Effector memory CD8-positive, alpha-beta T cell (primary cell): ENCODE data around the gene PMP22.

ENCODE experiments used
- ATAC-seq: fragments of 150-1000 bp; cut with Tn5 transposase; replicated peaks from 2 replicates; pipeline ENCODE4 v1.10.0; 2021; ENCODE audit warnings: mild to moderate bottlenecking, moderate library complexity
- DNase-seq, 3 experiments: peaks; one replicate each; pipeline ENCODE4 v3.0.0; 2021
- H3K27ac Mint-ChIP-seq, 2 donors: one replicate each; pipeline ENCODE4 v1.8.0; 2022; ENCODE audit warnings: mild to moderate bottlenecking in 2 of 2, mixed read lengths in 2 of 2, moderate library complexity in 2 of 2
- H3K27me3 Mint-ChIP-seq, 2 donors: one replicate each; pipeline ENCODE4 v1.8.0; 2022; ENCODE audit warnings: mixed read lengths in 2 of 2
- H3K36me3 Mint-ChIP-seq: one replicate; pipeline ENCODE4 v1.8.0; 2022; ENCODE audit warnings: mild to moderate bottlenecking, moderate library complexity, mixed read lengths; ENCODE audit not compliant: insufficient read depth
- H3K4me1 Mint-ChIP-seq, 2 donors: one replicate each; pipeline ENCODE4 v1.8.0; 2022; ENCODE audit warnings: low read depth in 2 of 2, mixed read lengths in 2 of 2
- H3K4me3 Mint-ChIP-seq, 2 donors: one replicate each; pipeline ENCODE4 v1.8.0; 2022; ENCODE audit warnings: mild to moderate bottlenecking in 2 of 2, mixed read lengths in 2 of 2, moderate library complexity in 2 of 2
- H3K9me3 Mint-ChIP-seq, 2 donors: one replicate each; pipeline ENCODE4 v1.8.0; 2022; ENCODE audit warnings: mixed read lengths in 2 of 2
- total RNA-seq, 9 experiments: gene quantifications; one replicate each; lab custom pipeline; 2026; lab: John Stamatoyannopoulos, UW

PMP22 gene
- 0 to 1.3 (median 0.06) reads per million in 9 experiments for total RNA-seq

GRCh38 chr17:15265131-15265530 lies at the start of gene PMP22:
PMP22 (minus strand) TSS chr17:15265326; CDS start chr17:15260727, 4,599 bp downstream.
- no peaks in the 10 kb centered on the region for H3K9me3 Mint-ChIP-seq
- no peak within 1 kb of the TSS for H3K4me3 Mint-ChIP-seq
- peaks cover 56 to 85% of the 10 kb centered on the region in 2 donors for H3K27me3 Mint-ChIP-seq
- no peaks in the 10 kb centered on the region for H3K36me3 Mint-ChIP-seq
- ATAC-seq: no peak
- H3K27ac Mint-ChIP-seq: no peak within 1 kb of the TSS
- peaks cover 5 to 12% of the 10 kb centered on the region in 2 donors for H3K4me1 Mint-ChIP-seq
- DNase-seq: no peak

GRCh38 chr17:15311996-15312395 lies 46.9 kb upstream of the PMP22 start:
- Mint-ChIP-seq H3K4me3 (no peak overlapping the region), H3K9me3 (no peaks in the 10 kb centered on the region), H3K4me1 (no peaks in the 10 kb centered on the region), H3K27ac (no peak overlapping the region), H3K36me3 (no peaks in the 10 kb centered on the region), H3K27me3 (peaks cover 15 to 20% of the 10 kb centered on the region in 2 donors)
- DNase-seq (no peak), ATAC-seq (no peak)

GRCh38 chr17:15309793-15310192 lies 44.7 kb upstream of the PMP22 start:
- no peaks in the 10 kb centered on the region for H3K9me3 Mint-ChIP-seq
- no peak overlapping the region for H3K4me3 Mint-ChIP-seq
- DNase-seq (no peak), ATAC-seq (no peak)
- no peak overlapping the region for H3K27ac Mint-ChIP-seq
- peaks cover 11 to 14% of the 10 kb centered on the region in 2 donors for H3K27me3 Mint-ChIP-seq
- H3K4me1 Mint-ChIP-seq: no peaks in the 10 kb centered on the region
- H3K36me3 Mint-ChIP-seq: no peaks in the 10 kb centered on the region

GRCh38 chr17:15309236-15309635 lies 44.1 kb upstream of the PMP22 start:
- no peaks in the 10 kb centered on the region for H3K9me3 Mint-ChIP-seq
- no peak for ATAC-seq
- H3K27me3 Mint-ChIP-seq: peaks cover 8 to 10% of the 10 kb centered on the region in 2 donors
- no peak overlapping the region for H3K4me3 Mint-ChIP-seq
- H3K4me1 Mint-ChIP-seq: no peaks in the 10 kb centered on the region
- no peaks in the 10 kb centered on the region for H3K36me3 Mint-ChIP-seq
- no peak overlapping the region for H3K27ac Mint-ChIP-seq
- no peak for DNase-seq

GRCh38 chr17:15308758-15309157 lies 43.6 kb upstream of the PMP22 start:
- DNase-seq (no peak), ATAC-seq (no peak)
- H3K9me3 Mint-ChIP-seq: no peaks in the 10 kb centered on the region
- H3K4me3 Mint-ChIP-seq: no peak overlapping the region
- no peak overlapping the region for H3K27ac Mint-ChIP-seq
- no peaks in the 10 kb centered on the region for H3K36me3 Mint-ChIP-seq
- H3K27me3 Mint-ChIP-seq: peaks cover 6 to 7% of the 10 kb centered on the region in 2 donors
- no peaks in the 10 kb centered on the region for H3K4me1 Mint-ChIP-seq

- ATAC-seq (no peak), DNase-seq (no peak)
- H3K27ac Mint-ChIP-seq: no peak overlapping the region
- no peaks in the 10 kb centered on the region for H3K36me3 Mint-ChIP-seq
- H3K27me3 Mint-ChIP-seq: peaks cover 6 to 15% of the 10 kb centered on the region in 2 donors
- no peaks in the 10 kb centered on the region for H3K9me3 Mint-ChIP-seq
- H3K4me3 Mint-ChIP-seq: no peak overlapping the region
- no peaks in the 10 kb centered on the region for H3K4me1 Mint-ChIP-seq
These were observed 42.6 kb upstream of the PMP22 start for GRCh38 chr17:15307710-15308111.

- Mint-ChIP-seq H3K27me3 (peaks cover 19 to 30% of the 10 kb centered on the region in 2 donors), H3K27ac (no peak overlapping the region), H3K36me3 (no peaks in the 10 kb centered on the region), H3K9me3 (no peaks in the 10 kb centered on the region), H3K4me1 (no peaks in the 10 kb centered on the region), H3K4me3 (no peak overlapping the region)
- DNase-seq (no peak), ATAC-seq (no peak)
These were observed 38.7 kb upstream of the PMP22 start for GRCh38 chr17:15303851-15304250.

GRCh38 chr17:15303268-15303667 lies 38.1 kb upstream of the PMP22 start:
- H3K27ac Mint-ChIP-seq: no peak overlapping the region
- H3K4me3 Mint-ChIP-seq: no peak overlapping the region
- H3K36me3 Mint-ChIP-seq: no peaks in the 10 kb centered on the region
- DNase-seq (no peak), ATAC-seq (no peak)
- peaks cover 19 to 30% of the 10 kb centered on the region in 2 donors for H3K27me3 Mint-ChIP-seq
- H3K4me1 Mint-ChIP-seq: no peaks in the 10 kb centered on the region
- no peaks in the 10 kb centered on the region for H3K9me3 Mint-ChIP-seq

- no peak overlapping the region for H3K27ac Mint-ChIP-seq
- H3K27me3 Mint-ChIP-seq: peaks cover 19 to 30% of the 10 kb centered on the region in 2 donors
- H3K4me1 Mint-ChIP-seq: no peaks in the 10 kb centered on the region
- no peak for DNase-seq
- no peaks in the 10 kb centered on the region for H3K9me3 Mint-ChIP-seq
- no peaks in the 10 kb centered on the region for H3K36me3 Mint-ChIP-seq
- no peak for ATAC-seq
- H3K4me3 Mint-ChIP-seq: no peak overlapping the region
These were observed 36.7 kb upstream of the PMP22 start for GRCh38 chr17:15301845-15302244.

- no peak overlapping the region for H3K4me3 Mint-ChIP-seq
- no peak overlapping the region for H3K27ac Mint-ChIP-seq
- no peaks in the 10 kb centered on the region for H3K4me1 Mint-ChIP-seq
- H3K36me3 Mint-ChIP-seq: no peaks in the 10 kb centered on the region
- peaks cover 26 to 28% of the 10 kb centered on the region in 2 donors for H3K27me3 Mint-ChIP-seq
- no peak for DNase-seq
- H3K9me3 Mint-ChIP-seq: no peaks in the 10 kb centered on the region
- ATAC-seq: no peak
These were observed 33.0 kb upstream of the PMP22 start for GRCh38 chr17:15298176-15298575.

- no peaks in the 10 kb centered on the region for H3K4me1 Mint-ChIP-seq
- H3K27me3 Mint-ChIP-seq: peaks cover 42 to 51% of the 10 kb centered on the region in 2 donors
- H3K27ac Mint-ChIP-seq: no peak overlapping the region
- DNase-seq (no peak), ATAC-seq (no peak)
- no peak overlapping the region for H3K4me3 Mint-ChIP-seq
- no peaks in the 10 kb centered on the region for H3K9me3 Mint-ChIP-seq
- no peaks in the 10 kb centered on the region for H3K36me3 Mint-ChIP-seq
These were observed 28.4 kb upstream of the PMP22 start for GRCh38 chr17:15293558-15293957.

- no peaks in the 10 kb centered on the region for H3K36me3 Mint-ChIP-seq
- no peak overlapping the region for H3K4me3 Mint-ChIP-seq
- no peaks in the 10 kb centered on the region for H3K4me1 Mint-ChIP-seq
- H3K27me3 Mint-ChIP-seq: peaks cover 57 to 65% of the 10 kb centered on the region in 2 donors
- no peak for DNase-seq
- no peaks in the 10 kb centered on the region for H3K9me3 Mint-ChIP-seq
- no peak overlapping the region for H3K27ac Mint-ChIP-seq
- no peak for ATAC-seq
These were observed 26.7 kb upstream of the PMP22 start for GRCh38 chr17:15291674-15292361.

GRCh38 chr17:15290605-15291004 lies 25.5 kb upstream of the PMP22 start:
- no peak overlapping the region for H3K27ac Mint-ChIP-seq
- DNase-seq (no peak), ATAC-seq (no peak)
- H3K4me1 Mint-ChIP-seq: no peaks in the 10 kb centered on the region
- H3K9me3 Mint-ChIP-seq: no peaks in the 10 kb centered on the region
- no peaks in the 10 kb centered on the region for H3K36me3 Mint-ChIP-seq
- H3K4me3 Mint-ChIP-seq: no peak overlapping the region
- H3K27me3 Mint-ChIP-seq: peaks cover 57 to 69% of the 10 kb centered on the region in 2 donors

GRCh38 chr17:15289285-15290183 lies 24.4 kb upstream of the PMP22 start:
- DNase-seq: no peak
- no peaks in the 10 kb centered on the region for H3K9me3 Mint-ChIP-seq
- no peak for ATAC-seq
- H3K27ac Mint-ChIP-seq: no peak overlapping the region
- H3K36me3 Mint-ChIP-seq: no peaks in the 10 kb centered on the region
- no peaks in the 10 kb centered on the region for H3K4me1 Mint-ChIP-seq
- no peak overlapping the region for H3K4me3 Mint-ChIP-seq
- H3K27me3 Mint-ChIP-seq: peaks cover 62 to 73% of the 10 kb centered on the region in 2 donors
